HepG2 (cell line): ENCODE results near the gene CDK15.

Source experiments
- CHD4 ChIP-seq: fragments of 200-600 bp; sonication (generic); IDR thresholded peaks from 2 replicates; pipeline ENCODE4 v1.7.0; 2017; ENCODE audit warnings: mild to moderate bottlenecking, low read length, borderline replicate concordance
- CTCF ChIP-seq: sonication (generic); formaldehyde crosslinking; IDR thresholded peaks from 2 replicates; pipeline ENCODE4 v1.5.0; 2020; ENCODE audit warnings: mild to moderate bottlenecking, missing genetic modification reagents, moderate library complexity
- FOXA1 ChIP-seq, 2 experiments: fragments of 450-650 bp in 1 of 2; sonication (generic) in 1 of 2; formaldehyde crosslinking in 1 of 2; IDR thresholded peaks; 2 replicates each; pipeline versions ENCODE4 v1.4.0 to v1.6.1; 2016 to 2020; ENCODE audit warnings: missing genetic modification reagents in 1 of 2

- TF ChIP-seq FOXA1 (IDR thresholded peaks at IDR 0.05), result no peak
- no peak for TF ChIP-seq FOXA1 (CRISPR knock-in tag; IDR thresholded peaks at IDR 0.05)
- TF ChIP-seq CHD4, result no peak
- TF ChIP-seq CTCF (CRISPR knock-in tag), result no peak
Observed at GRCh38 chr2:201773990-201774389, 32.3 kb upstream of the CDK15 start.
